H1 (cell line): Measurements from ENCODE around the gene INVS. TPM values are rescaled to one million over a fixed set of nuclear protein-coding genes. Genes with fewer than 3 reads are reported as not detected.

Experiments
- CHD7 ChIP-seq: fragments of 300-600 bp; sonication (generic); IDR thresholded peaks from 2 replicates; pipeline ENCODE4 v1.7.1; 2012; ENCODE audit warnings: low read length, moderate library complexity, mild to moderate bottlenecking, inconsistent platforms; ENCODE audit not compliant: insufficient replicate concordance
- E2F6 ChIP-seq: IDR thresholded peaks from 2 replicates; pipeline ENCODE4 v1.6.1; 2012; ENCODE audit warnings: inconsistent platforms
- KDM5A ChIP-seq: fragments of 200-600 bp; IDR thresholded peaks from 2 replicates; pipeline ENCODE4 v1.7.1; 2012; ENCODE audit warnings: mild to moderate bottlenecking, low read length, inconsistent platforms, mixed read lengths
- POLR2A ChIP-seq, 2 experiments: IDR thresholded peaks; 1 replicate in 1 of 2; 2 replicates in 1 of 2; pipeline ENCODE4 v1.6.1; 2011; ENCODE audit warnings: low read depth in 2 of 2, low read length in 2 of 2, mild to moderate bottlenecking in 2 of 2; ENCODE audit errors: control extremely low read depth in 1 of 2
- RBBP5 ChIP-seq: IDR thresholded peaks from 2 replicates; pipeline ENCODE4 v1.7.1; 2012; ENCODE audit warnings: low read depth, mild to moderate bottlenecking, inconsistent platforms, low read length, moderate library complexity, borderline replicate concordance
- USF2 ChIP-seq: IDR thresholded peaks from 2 replicates; pipeline ENCODE4 v1.6.1; 2011; ENCODE audit warnings: low read length, improper control_type of control experiment
- polyA plus RNA-seq, 7 experiments: library from polyadenylated mRNA; depleted of rRNA in 3 of 7; stranded (reverse) in 5 of 7; unstranded in 2 of 7; fragments of >200 nt in 5 of 7; fragments of 200-250 nt in 2 of 7; gene quantifications; 1 replicate in 5 of 7; 2 replicates in 1 of 7; 4 replicates in 1 of 7; pipeline versions ENCODE4 v1.2.1 to v1.2.3, GENCODE V29; 2011 to 2013; ENCODE audit warnings: missing spikeins in 2 of 7, mixed read lengths in 2 of 7
- total RNA-seq: library from RNA; stranded (reverse); fragmentation: NEBNext Ultra II Directional; extraction: Animal tissue kit (Norgen Biotek cat#: 25700); gene quantifications from 2 replicates; pipeline ENCODE4 v1.2.1, GENCODE V29; 2021

The INVS gene
- total and polyA plus RNA-seq, 2 of the 8 experiments (the other 6 are each of a cell fraction or from before 2014, with no cell fraction given), result 4.1 to 6.9 TPM

- TF ChIP-seq CHD7 (no peak), USF2 (no peak), KDM5A (no peak), POLR2A (IDR thresholded peaks at IDR 0.05; ENCODE audit: control extremely low read depth in 1 of 2, low read depth in 2 of 2, low read length in 2 of 2) (no peak), E2F6 (no peak), RBBP5 (no peak)
- TF ChIP-seq, all 59 proteins: peak for 0
Observed at GRCh38 chr9:100052375-100052774, 46.7 kb upstream of the INVS start (continued).
